A673 (cell line): ENCODE results near the gene RNF38. TPM values are rescaled to one million over a fixed set of nuclear protein-coding genes. Genes with fewer than 3 reads are reported as not detected.
A peak's percentile ranks its signal among the peaks of the same experiment; 100 is the strongest.

ENCODE experiments used
- BruUV-seq: library from RNA; stranded (reverse); fragments of 400-500 nt; replicated peaks from 2 replicates; lab custom pipeline; 2021; lab: Mats Ljungman, UMichigan
- CTCF ChIA-PET: fragments of 300-600 bp; sonication (Branson Sonifier 250); formaldehyde crosslinking; loops from one replicate; lab custom pipeline; 2022; ENCODE audit warnings: antibody characterized with exemption; lab: Charles Lee
- POLR2A ChIA-PET: fragments of 300-600 bp; sonication (Branson Sonifier 250); formaldehyde crosslinking; loops from one replicate; lab custom pipeline; 2022; ENCODE audit warnings: antibody characterized with exemption; ENCODE audit not compliant: low non-redundant PET; lab: Charles Lee
- DNase-seq: peaks from one replicate; pipeline ENCODE4 v3.0.0-alpha.2; 2015; ENCODE audit warnings: low spot score
- H3K27ac ChIP-seq: fragments of 200-600 bp; sonication (generic); 2 replicates; pipeline ENCODE4 v1.5.1; 2016; ENCODE audit warnings: mixed run types, low read depth, mild to moderate bottlenecking, mixed read lengths, antibody characterized with exemption, low read length; ENCODE audit not compliant: poor library complexity, severe bottlenecking
- H3K27me3 ChIP-seq: fragments of 200-600 bp; sonication (generic); replicated peaks from 2 replicates; pipeline ENCODE4 v1.6.1; 2017; ENCODE audit warnings: mixed run types, low read depth, mild to moderate bottlenecking, mixed read lengths, antibody characterized with exemption, low read length; ENCODE audit not compliant: insufficient read depth, poor library complexity
- H3K36me3 ChIP-seq: fragments of 200-600 bp; sonication (generic); 2 replicates; pipeline ENCODE4 v1.6.1; 2016; ENCODE audit warnings: mixed run types, mild to moderate bottlenecking, mixed read lengths, antibody characterized with exemption, low read length; ENCODE audit not compliant: insufficient read depth, poor library complexity, severe bottlenecking
- H3K4me1 ChIP-seq: fragments of 200-600 bp; sonication (generic); 2 replicates; pipeline ENCODE4 v1.6.1; 2017; ENCODE audit warnings: mixed run types, mild to moderate bottlenecking, mixed read lengths, antibody characterized with exemption, low read length; ENCODE audit not compliant: insufficient read depth, poor library complexity, severe bottlenecking
- H3K4me3 ChIP-seq: fragments of 200-600 bp; sonication (generic); 2 replicates; pipeline ENCODE4 v1.5.1; 2016; ENCODE audit warnings: low read depth, mixed run types, mild to moderate bottlenecking, mixed read lengths, low read length; ENCODE audit not compliant: poor library complexity, severe bottlenecking
- H3K9me3 ChIP-seq: fragments of 200-600 bp; sonication (generic); 2 replicates; pipeline ENCODE4 v1.6.1; 2016; ENCODE audit warnings: mixed run types, low read depth, mild to moderate bottlenecking, mixed read lengths, antibody characterized with exemption, low read length; ENCODE audit not compliant: poor library complexity, severe bottlenecking
- EZH2 ChIP-seq: fragments of 200-600 bp; sonication (generic); IDR thresholded peaks from 2 replicates; pipeline ENCODE4 v1.6.1; 2017; ENCODE audit warnings: borderline replicate concordance, low read depth, mild to moderate bottlenecking, mixed read lengths, antibody characterized with exemption, low read length; ENCODE audit not compliant: poor library complexity, severe bottlenecking
- intact Hi-C: fragments of 100-400 bp; cut with micrococcal nuclease; formaldehyde crosslinking; loops from one replicate; pipeline ENCODE4 v1.10.0; 2022; ENCODE audit not compliant: unreplicated experiment
- total RNA-seq: library from RNA; stranded (reverse); gene quantifications from 2 replicates; pipeline ENCODE4 v1.2.3, GENCODE V29; 2021
- TF ChIP-seq, protein P1 (sequence below): fragments of 300-800, 200-600 bp; sonication (generic); conservative IDR thresholded peaks from 2 replicates; pipeline ENCODE4 v1.5.1; 2017; ENCODE audit warnings: low read depth, mild to moderate bottlenecking, antibody characterized with exemption, low read length, moderate library complexity, mixed read lengths

Gene RNF38
- total RNA-seq, 1 experiment from 2014 or later = 26.6 TPM

DNA sequence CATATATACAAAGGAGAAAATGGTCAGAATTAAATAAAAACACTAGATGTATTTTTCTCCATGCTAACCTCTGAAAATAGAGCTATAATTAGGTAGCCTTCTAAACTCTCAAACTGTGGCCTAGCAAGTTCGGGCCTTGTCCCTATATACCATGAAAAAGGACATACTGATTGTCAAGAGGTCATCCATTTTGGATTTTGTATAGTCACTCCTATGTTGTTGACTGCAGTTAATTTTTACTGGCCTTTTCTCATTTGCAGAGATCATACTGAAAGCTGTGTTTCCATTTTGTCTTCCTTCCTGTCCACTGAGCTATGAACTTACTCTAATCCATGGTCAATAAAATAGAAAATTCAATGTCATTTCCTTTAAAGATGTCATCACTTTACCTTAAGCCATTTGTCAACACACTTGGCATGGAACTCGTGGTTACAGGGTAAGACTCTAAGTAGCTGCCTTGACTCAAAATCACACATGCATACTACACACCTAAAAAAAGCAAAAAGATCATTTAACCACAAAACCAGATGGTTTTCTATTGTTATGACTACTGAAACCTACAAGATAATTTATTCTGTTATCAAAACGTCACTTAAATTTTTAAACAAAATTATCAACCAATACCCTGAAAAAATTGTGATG, 58.0 kb downstream of the RNF38 start:
- TF ChIP-seq, protein P1, sequence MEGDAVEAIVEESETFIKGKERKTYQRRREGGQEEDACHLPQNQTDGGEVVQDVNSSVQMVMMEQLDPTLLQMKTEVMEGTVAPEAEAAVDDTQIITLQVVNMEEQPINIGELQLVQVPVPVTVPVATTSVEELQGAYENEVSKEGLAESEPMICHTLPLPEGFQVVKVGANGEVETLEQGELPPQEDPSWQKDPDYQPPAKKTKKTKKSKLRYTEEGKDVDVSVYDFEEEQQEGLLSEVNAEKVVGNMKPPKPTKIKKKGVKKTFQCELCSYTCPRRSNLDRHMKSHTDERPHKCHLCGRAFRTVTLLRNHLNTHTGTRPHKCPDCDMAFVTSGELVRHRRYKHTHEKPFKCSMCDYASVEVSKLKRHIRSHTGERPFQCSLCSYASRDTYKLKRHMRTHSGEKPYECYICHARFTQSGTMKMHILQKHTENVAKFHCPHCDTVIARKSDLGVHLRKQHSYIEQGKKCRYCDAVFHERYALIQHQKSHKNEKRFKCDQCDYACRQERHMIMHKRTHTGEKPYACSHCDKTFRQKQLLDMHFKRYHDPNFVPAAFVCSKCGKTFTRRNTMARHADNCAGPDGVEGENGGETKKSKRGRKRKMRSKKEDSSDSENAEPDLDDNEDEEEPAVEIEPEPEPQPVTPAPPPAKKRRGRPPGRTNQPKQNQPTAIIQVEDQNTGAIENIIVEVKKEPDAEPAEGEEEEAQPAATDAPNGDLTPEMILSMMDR = no peak
- TF ChIP-seq EZH2 = no peak
- POLR2A ChIA-PET = no interaction called here
- no TSS peak for BruUV-seq
- Histone ChIP-seq H3K27me3 (no peaks in the 10 kb centered on the region), H3K27ac (no peak overlapping the region), H3K4me3 (no peak overlapping the region), H3K9me3 (no peaks in the 10 kb centered on the region), H3K36me3 (peaks cover 35% of the 10 kb centered on the region), H3K4me1 (no peaks in the 10 kb centered on the region)
- DNase-seq = no peak
- intact Hi-C loops = no loop called here
- CTCF ChIA-PET = no interaction called here

DNA sequence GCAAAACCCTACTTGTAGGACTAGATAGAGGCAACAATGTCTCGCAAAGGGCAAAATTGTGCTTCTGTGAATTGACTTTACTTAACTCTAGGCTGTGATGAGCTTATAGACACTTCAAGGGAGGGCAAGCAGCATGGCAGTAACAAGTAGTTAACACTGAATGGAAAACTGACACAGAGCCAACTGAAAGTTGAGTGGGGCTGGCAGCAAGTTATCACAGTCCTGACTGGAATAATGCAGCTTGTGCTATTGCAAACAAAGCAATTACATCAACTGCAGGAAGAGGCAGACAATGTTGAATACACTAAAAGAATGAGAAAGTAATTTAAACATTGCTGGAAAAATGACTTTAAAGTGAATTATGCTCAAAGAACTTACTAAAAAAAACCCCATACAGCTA, 62.2 kb downstream of the RNF38 start:
- Histone ChIP-seq H3K27ac (no peak overlapping the region), H3K36me3 (peaks cover 26% of the 10 kb centered on the region), H3K4me3 (no peak overlapping the region), H3K4me1 (no peaks in the 10 kb centered on the region), H3K9me3 (no peaks in the 10 kb centered on the region), H3K27me3 (no peaks in the 10 kb centered on the region)
- TF ChIP-seq EZH2 = no peak
- TF ChIP-seq, protein P1 = no peak
- ChIA-PET CTCF (no interaction called here), POLR2A (no interaction called here)
- intact Hi-C loops = no loop called here
- no TSS peak for BruUV-seq
- no peak for DNase-seq

DNA sequence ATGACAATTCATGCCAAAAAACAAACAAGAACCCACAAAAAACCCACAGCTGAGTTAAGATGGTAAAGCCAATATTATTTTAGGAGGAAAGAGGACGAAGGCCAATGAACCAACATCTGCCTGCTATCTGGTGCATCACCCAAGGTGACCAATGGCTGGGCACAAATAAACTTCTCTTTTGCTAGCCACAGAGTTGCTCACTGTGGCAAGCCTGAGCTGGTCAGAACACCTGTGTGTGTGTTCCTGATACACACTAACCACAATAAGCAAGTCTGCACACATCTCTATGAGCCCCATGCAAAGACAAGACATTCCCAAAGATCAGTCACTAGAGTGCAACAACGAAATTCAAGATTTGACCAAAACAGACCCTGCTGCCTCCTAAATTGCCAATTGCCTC, 63.1 kb downstream of the RNF38 start:
- Histone ChIP-seq H3K9me3 (no peaks in the 10 kb centered on the region), H3K27ac (peak overlapping the region; percentile 15), H3K4me3 (no peak overlapping the region), H3K36me3 (peaks cover 18% of the 10 kb centered on the region), H3K4me1 (no peaks in the 10 kb centered on the region), H3K27me3 (no peaks in the 10 kb centered on the region)
- CTCF ChIA-PET = no interaction called here
- DNase-seq = no peak
- intact Hi-C loops = no loop called here
- no peak for TF ChIP-seq EZH2
- TF ChIP-seq, protein P1 = no peak
- BruUV-seq = no TSS peak
- POLR2A ChIA-PET = no interaction called here
